ENCODE measurements around the gene EPX.

The EPX gene

GRCh38 chr17:58219007-58219788, 26.7 kb downstream of the EPX start, which contains the start of gene MKS1:
TSS of gene MKS1 (minus strand) at chr17:58219255. CDS start at chr17:58219230, 25 bp downstream.
- DNase-seq (ENCODE audit: low read depth) = peak; percentile 97
- H3K4me3 ChIP-seq (ENCODE audit: low read depth, low read length) = peak within 1 kb of the TSS; percentile 64
- TF ChIP-seq CTCF (IDR thresholded peaks at IDR 0.05; ENCODE audit: insufficient read depth, low read depth, low read length, missing control alignments) = peak; percentile 69

GRCh38 chr17:58219789-58220183, 27.3 kb downstream of the EPX start:
- no peak for TF ChIP-seq CTCF (IDR thresholded peaks at IDR 0.05; ENCODE audit: insufficient read depth, low read depth, low read length, missing control alignments)
- no peak for DNase-seq (ENCODE audit: low read depth)
- H3K4me3 ChIP-seq (ENCODE audit: low read depth, low read length) = peak overlapping the region; percentile 60

GRCh38 chr17:58224315-58224714, 31.8 kb downstream of the EPX start:
- no peak overlapping the region for H3K4me3 ChIP-seq (ENCODE audit: low read depth, low read length)
- DNase-seq (ENCODE audit: low read depth) = no peak
- no peak for TF ChIP-seq CTCF (IDR thresholded peaks at IDR 0.05; ENCODE audit: insufficient read depth, low read depth, low read length, missing control alignments)

GRCh38 chr17:58227733-58228132, 35.2 kb downstream of the EPX start:
- no peak for TF ChIP-seq CTCF (IDR thresholded peaks at IDR 0.05; ENCODE audit: insufficient read depth, low read depth, low read length, missing control alignments)
- H3K4me3 ChIP-seq (ENCODE audit: low read depth, low read length) = no peak overlapping the region
- no peak for DNase-seq (ENCODE audit: low read depth)

GRCh38 chr17:58228679-58229078, 36.2 kb downstream of the EPX start:
- no peak for DNase-seq (ENCODE audit: low read depth)
- TF ChIP-seq CTCF (IDR thresholded peaks at IDR 0.05; ENCODE audit: insufficient read depth, low read depth, low read length, missing control alignments) = no peak
- no peak overlapping the region for H3K4me3 ChIP-seq (ENCODE audit: low read depth, low read length)

GRCh38 chr17:58229384-58229783, 36.9 kb downstream of the EPX start:
- no peak for TF ChIP-seq CTCF (IDR thresholded peaks at IDR 0.05; ENCODE audit: insufficient read depth, low read depth, low read length, missing control alignments)
- no peak for DNase-seq (ENCODE audit: low read depth)
- no peak overlapping the region for H3K4me3 ChIP-seq (ENCODE audit: low read depth, low read length)

GRCh38 chr17:58229881-58230280, 37.4 kb downstream of the EPX start:
- TF ChIP-seq CTCF (IDR thresholded peaks at IDR 0.05; ENCODE audit: insufficient read depth, low read depth, low read length, missing control alignments) = no peak
- DNase-seq (ENCODE audit: low read depth) = no peak
- H3K4me3 ChIP-seq (ENCODE audit: low read depth, low read length) = no peak overlapping the region
